ENCODE results near the gene TMEM50B. TPM values are rescaled to one million over a fixed set of nuclear protein-coding genes. Genes with fewer than 3 reads are reported as not detected.

Gene TMEM50B
- total RNA-seq, 2 donors from 2014 or later = 29.0 to 50.1 TPM

DNA sequence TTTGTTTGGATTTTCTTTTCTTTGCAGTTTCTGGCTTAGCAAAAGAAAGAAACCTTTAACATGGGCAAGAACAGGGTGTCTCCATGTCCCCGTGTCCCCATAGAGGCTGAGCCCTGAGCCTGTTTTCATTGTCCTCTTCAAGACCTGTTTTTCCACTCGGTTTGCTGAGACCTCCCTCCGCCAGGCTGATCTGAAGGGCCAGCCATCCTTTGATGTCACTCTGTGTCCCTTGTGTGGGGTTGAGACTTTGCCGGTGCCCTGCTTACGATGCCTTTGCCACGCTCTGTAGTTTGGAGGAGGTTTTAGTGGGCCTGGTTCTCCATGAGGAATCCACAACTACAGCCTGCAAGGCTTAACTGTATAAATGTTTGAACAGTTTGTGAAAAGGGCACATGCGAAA, 52.7 kb downstream of the TMEM50B start:
- Histone ChIP-seq H3K27me3 (no peaks in the 10 kb centered on the region), H3K27ac (no peak overlapping the region), H3K9me3 (no peaks in the 10 kb centered on the region), H3K4me1 (no peaks in the 10 kb centered on the region), H3K36me3 (peaks cover 8% of the 10 kb centered on the region), H3K4me3 (no peak overlapping the region), H3K9ac (ENCODE audit: low read depth in 2 of 2, low read length in 2 of 2) (no peak overlapping the region)
- TF ChIP-seq, protein P1, sequence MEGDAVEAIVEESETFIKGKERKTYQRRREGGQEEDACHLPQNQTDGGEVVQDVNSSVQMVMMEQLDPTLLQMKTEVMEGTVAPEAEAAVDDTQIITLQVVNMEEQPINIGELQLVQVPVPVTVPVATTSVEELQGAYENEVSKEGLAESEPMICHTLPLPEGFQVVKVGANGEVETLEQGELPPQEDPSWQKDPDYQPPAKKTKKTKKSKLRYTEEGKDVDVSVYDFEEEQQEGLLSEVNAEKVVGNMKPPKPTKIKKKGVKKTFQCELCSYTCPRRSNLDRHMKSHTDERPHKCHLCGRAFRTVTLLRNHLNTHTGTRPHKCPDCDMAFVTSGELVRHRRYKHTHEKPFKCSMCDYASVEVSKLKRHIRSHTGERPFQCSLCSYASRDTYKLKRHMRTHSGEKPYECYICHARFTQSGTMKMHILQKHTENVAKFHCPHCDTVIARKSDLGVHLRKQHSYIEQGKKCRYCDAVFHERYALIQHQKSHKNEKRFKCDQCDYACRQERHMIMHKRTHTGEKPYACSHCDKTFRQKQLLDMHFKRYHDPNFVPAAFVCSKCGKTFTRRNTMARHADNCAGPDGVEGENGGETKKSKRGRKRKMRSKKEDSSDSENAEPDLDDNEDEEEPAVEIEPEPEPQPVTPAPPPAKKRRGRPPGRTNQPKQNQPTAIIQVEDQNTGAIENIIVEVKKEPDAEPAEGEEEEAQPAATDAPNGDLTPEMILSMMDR (IDR thresholded peaks at IDR 0.05) = no peak
- no peak for DNase-seq
- intact Hi-C loops (cut with DNase I) = no loop called here

DNA sequence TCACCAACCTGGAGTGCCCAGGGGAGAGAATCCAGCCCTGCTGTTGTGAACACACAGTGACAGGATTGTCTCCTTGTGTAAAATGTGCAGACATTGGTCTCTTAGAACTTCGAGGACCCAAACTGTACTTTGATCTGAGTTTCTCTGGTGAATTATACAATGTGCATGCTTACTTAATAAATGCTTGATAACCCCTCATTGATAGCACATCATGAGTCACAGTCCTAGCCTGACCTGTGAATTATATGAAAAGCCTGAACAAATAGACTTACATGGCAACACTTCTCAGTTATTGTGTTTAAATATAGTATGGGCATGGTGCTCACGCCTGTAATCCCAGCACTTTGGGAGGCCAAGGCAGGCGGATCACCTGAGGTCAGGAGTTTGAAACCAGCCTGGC, 53.9 kb downstream of the TMEM50B start:
- DNase-seq = no peak
- Histone ChIP-seq H3K27ac (no peak overlapping the region), H3K27me3 (no peaks in the 10 kb centered on the region), H3K4me3 (no peak overlapping the region), H3K9ac (ENCODE audit: low read depth in 2 of 2, low read length in 2 of 2) (no peak overlapping the region), H3K4me1 (no peaks in the 10 kb centered on the region), H3K9me3 (no peaks in the 10 kb centered on the region), H3K36me3 (peaks cover 15% of the 10 kb centered on the region)
- intact Hi-C loops (cut with DNase I) = no loop called here
- TF ChIP-seq, protein P1 (IDR thresholded peaks at IDR 0.05) = no peak

- Histone ChIP-seq H3K9me3 (no peaks in the 10 kb centered on the region), H3K36me3 (peaks cover 11% of the 10 kb centered on the region), H3K27ac (no peak overlapping the region), H3K4me1 (no peaks in the 10 kb centered on the region), H3K27me3 (no peaks in the 10 kb centered on the region), H3K9ac (ENCODE audit: low read depth in 2 of 2, low read length in 2 of 2) (no peak overlapping the region), H3K4me3 (no peak overlapping the region)
- intact Hi-C loops (cut with DNase I) = no loop called here
- no peak for DNase-seq
- TF ChIP-seq, protein P1 (IDR thresholded peaks at IDR 0.05) = no peak
Measured at GRCh38 chr21:33424214-33424613, 55.6 kb downstream of the TMEM50B start.

DNA sequence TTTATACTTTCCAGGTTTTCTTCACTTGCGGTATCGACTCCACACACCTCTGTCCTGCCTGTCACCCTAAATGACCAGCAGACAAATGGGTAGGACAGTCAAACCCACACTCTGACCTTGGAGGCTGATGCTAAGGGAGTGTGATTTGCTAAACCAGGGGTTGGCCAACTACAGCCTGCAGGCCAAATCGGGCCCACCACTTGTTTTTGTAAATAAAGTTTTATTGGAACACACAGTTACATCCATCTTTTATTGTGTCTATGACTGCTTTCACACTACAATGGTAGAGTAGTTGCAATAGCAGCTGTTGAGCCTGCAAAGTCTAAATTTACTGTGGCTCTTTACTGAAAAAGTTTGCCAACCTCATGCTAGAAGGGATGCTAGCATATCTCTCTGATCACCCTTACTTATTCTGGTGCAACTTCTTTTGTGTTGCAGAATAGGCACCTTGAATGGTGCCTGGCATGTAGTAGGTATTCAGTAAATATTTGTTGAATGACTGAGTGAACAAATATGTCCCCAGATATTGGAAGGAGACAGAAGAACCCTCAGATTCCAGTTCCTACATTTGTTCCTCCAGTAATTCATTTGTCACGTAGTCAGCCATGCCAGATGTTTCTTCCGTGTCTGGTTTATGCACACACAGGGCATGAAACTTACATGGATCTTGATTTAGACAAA, 57.9 kb downstream of the TMEM50B start:
- intact Hi-C loops (cut with DNase I) = no loop called here
- Histone ChIP-seq H3K9me3 (no peaks in the 10 kb centered on the region), H3K27ac (no peak overlapping the region), H3K9ac (ENCODE audit: low read depth in 2 of 2, low read length in 2 of 2) (no peak overlapping the region), H3K4me1 (no peaks in the 10 kb centered on the region), H3K27me3 (no peaks in the 10 kb centered on the region), H3K4me3 (no peak overlapping the region), H3K36me3 (peaks cover 11% of the 10 kb centered on the region)
- TF ChIP-seq, protein P1 (IDR thresholded peaks at IDR 0.05) = no peak
- DNase-seq = no peak

GRCh38 chr21:33419538-33420123, 60.1 kb downstream of the TMEM50B start:
- H3K4me3 ChIP-seq = no peak overlapping the region
- H3K27ac ChIP-seq = no peak overlapping the region
- H3K27me3 ChIP-seq = no peaks in the 10 kb centered on the region
- peaks cover 11% of the 10 kb centered on the region for H3K36me3 ChIP-seq
- H3K9ac ChIP-seq (ENCODE audit: low read depth in 2 of 2, low read length in 2 of 2) = no peak overlapping the region
- H3K4me1 ChIP-seq = no peaks in the 10 kb centered on the region
- H3K9me3 ChIP-seq = no peaks in the 10 kb centered on the region
- TF ChIP-seq, protein P1 (IDR thresholded peaks at IDR 0.05) = no peak
- intact Hi-C loops (cut with DNase I) = no loop called here
- DNase-seq = no peak
